ENCODE results near the gene ZNF506. TPM values are rescaled to one million over a fixed set of nuclear protein-coding genes. Genes with fewer than 3 reads are reported as not detected.
"Not testable (repeated sequence)": the region's sequence is repeated elsewhere in the genome, so short reads cannot be mapped to it uniquely, and the experiment has no call there.

ZNF506 gene
- total RNA-seq, 1 donor from 2014 or later = 29.6 TPM

GRCh38 chr19:19778666-19779065, 42.9 kb downstream of the ZNF506 start:
- DNase-seq = no peak

GRCh38 chr19:19777692-19778091, 43.9 kb downstream of the ZNF506 start:
- no peak for DNase-seq

GRCh38 chr19:19776206-19777008, 45.1 kb downstream of the ZNF506 start:
- peak; percentile 98 for DNase-seq

GRCh38 chr19:19775891-19776205, 45.7 kb downstream of the ZNF506 start:
- DNase-seq = no peak

- DNase-seq = no peak
These were observed 47.1 kb downstream of the ZNF506 start for GRCh38 chr19:19774354-19775033.

- DNase-seq = not testable (repeated sequence)
These were observed 49.6 kb downstream of the ZNF506 start for GRCh38 chr19:19771963-19772362.

GRCh38 chr19:19769971-19770370, 51.6 kb downstream of the ZNF506 start:
- DNase-seq = not testable (repeated sequence)

- no peak for DNase-seq
These were observed 63.4 kb downstream of the ZNF506 start for GRCh38 chr19:19758164-19758563.

- DNase-seq = no peak
These were observed 68.7 kb downstream of the ZNF506 start for GRCh38 chr19:19752760-19753403.

GRCh38 chr19:19751846-19752245, 69.7 kb downstream of the ZNF506 start:
- no peak for DNase-seq

GRCh38 chr19:19750842-19751790, 70.4 kb downstream of the ZNF506 start:
- DNase-seq = no peak

- no peak for DNase-seq
These were observed 71.4 kb downstream of the ZNF506 start for GRCh38 chr19:19749908-19750841.

GRCh38 chr19:19749117-19749907, 72.2 kb downstream of the ZNF506 start:
- no peak for DNase-seq

GRCh38 chr19:19748249-19748938, 73.2 kb downstream of the ZNF506 start:
- DNase-seq = no peak

- DNase-seq = no peak
These were observed 74.0 kb downstream of the ZNF506 start for GRCh38 chr19:19747357-19748220.

- DNase-seq = no peak
These were observed 75.0 kb downstream of the ZNF506 start for GRCh38 chr19:19746286-19747213.
